Body of pancreas (tissue), 4 donors: ENCODE data around the gene TMEM126B. TPM values are rescaled to one million over a fixed set of nuclear protein-coding genes. Genes with fewer than 3 reads are reported as not detected.

Experiments
- ATAC-seq: fragments of 150-250 bp; one replicate; pipeline ENCODE4 v1.9.1; 2016
- DNase-seq, 4 donors: peaks; one replicate each; pipeline ENCODE4 v3.0.0-alpha.2; 2019
- H3K27ac ChIP-seq, 4 donors: fragments of 200-600 bp; sonication (generic); 1 replicate in 3 of 4; 2 replicates in 1 of 4; pipeline versions ENCODE4 v1.5.1 to v1.6.1; 2016 to 2019; ENCODE audit warnings: mild to moderate bottlenecking in 1 of 4, mixed read lengths in 1 of 4, moderate library complexity in 1 of 4
- H3K27me3 ChIP-seq, 2 donors: fragments of 200-600 bp; sonication (generic); one replicate each; pipeline ENCODE4 v1.6.0; 2016; ENCODE audit warnings: mild to moderate bottlenecking in 1 of 2
- H3K36me3 ChIP-seq, 2 donors: fragments of 200-600 bp; sonication (generic); replicated peaks in 1 of 2; 2 replicates each; pipeline ENCODE4 v1.5.1; 2016; ENCODE audit warnings: low read depth in 2 of 2; ENCODE audit not compliant: insufficient read depth in 1 of 2
- H3K4me1 ChIP-seq: fragments of 200-600 bp; sonication (generic); one replicate; pipeline ENCODE4 v1.6.0; 2016
- H3K4me3 ChIP-seq, 2 donors: fragments of 200-600 bp; sonication (generic); 1 replicate in 1 of 2; 2 replicates in 1 of 2; pipeline ENCODE4 v1.5.1; 2016 to 2019
- H3K9me3 ChIP-seq, 3 donors: fragments of 200-600 bp; sonication (generic); 1 replicate in 2 of 3; 2 replicates in 1 of 3; pipeline ENCODE4 v1.5.1; 2016
- CTCF ChIP-seq, 7 experiments: fragments of 450-650 bp in 4 of 7; fragments of 200-600 bp in 3 of 7; sonication (generic) in 3 of 7; IDR thresholded peaks; one replicate each; pipeline ENCODE4 v1.5.1; 2016 to 2019; ENCODE audit warnings: antibody characterized with exemption in 7 of 7
- POLR2A ChIP-seq, 3 donors: fragments of 450-650 bp; IDR thresholded peaks; one replicate each; pipeline ENCODE4 v1.6.1; 2016; ENCODE audit warnings: antibody characterized with exemption in 3 of 3, mild to moderate bottlenecking in 2 of 3
- WGBS, 2 donors: methylation state at CpG; one replicate each; pipeline ENCODE4 v1.1.5; 2017; 5-methylcytosine and 5-hydroxymethylcytosine counted together
- intact Hi-C: fragments of 100-400 bp; cut with DNase I; formaldehyde crosslinking; loops from one replicate; pipeline ENCODE4 v1.15.1; 2023
- total RNA-seq, 2 donors: library from RNA; depleted of rRNA; stranded (reverse); fragments of >200 nt; gene quantifications; one replicate each; pipeline ENCODE4 v1.1.0, GENCODE V29; 2016

TMEM126B gene
- total RNA-seq, 2 donors from 2014 or later, result 15.2 to 23.3 TPM

GRCh38 chr11:85682330-85683305 lies 54.2 kb downstream of the TMEM126B start:
- DNase-seq, result peak; percentile 67 to 80 (median 70)
- intact Hi-C loops, result no loop called here
- Histone ChIP-seq H3K4me3 (peak overlapping the region; percentile 28 to 34), H3K27me3 (no peaks in the 10 kb centered on the region), H3K9me3 (no peaks in the 10 kb centered on the region), H3K36me3 (no peaks in the 10 kb centered on the region), H3K27ac (no peak overlapping the region), H3K4me1 (peaks cover 6% of the 10 kb centered on the region)
- peak; percentile 78 for ATAC-seq
- WGBS, 2 donors, result 11% methylated on average over 42 to 43 of the region's 43 CpGs
- TF ChIP-seq CTCF (IDR thresholded peaks at IDR 0.05) (no peak), POLR2A (IDR thresholded peaks at IDR 0.05) (peak in 2 of 3 donors; percentile 31 to 35)

GRCh38 chr11:85685125-85685819 lies 56.9 kb downstream of the TMEM126B start:
- intact Hi-C loops, result no loop called here
- Histone ChIP-seq H3K4me3 (no peak overlapping the region), H3K36me3 (no peaks in the 10 kb centered on the region), H3K4me1 (peaks cover 6% of the 10 kb centered on the region), H3K27ac (peak overlapping the region in 1 of 4 donors; percentile 32), H3K9me3 (no peaks in the 10 kb centered on the region), H3K27me3 (no peaks in the 10 kb centered on the region)
- DNase-seq (no peak), ATAC-seq (no peak)
- 82 to 83% methylated on average over 15 of the region's 15 CpGs for WGBS, 2 donors
- no peak for TF ChIP-seq POLR2A (IDR thresholded peaks at IDR 0.05)
- no peak for TF ChIP-seq CTCF (IDR thresholded peaks at IDR 0.05)

- peak within 1 kb of the TSS in 1 of 4 donors; percentile 32 for H3K27ac ChIP-seq
- intact Hi-C loops, result no loop called here
- H3K4me1 ChIP-seq, result peaks cover 6% of the 10 kb centered on the region
- no peak for TF ChIP-seq CTCF (IDR thresholded peaks at IDR 0.05)
- no peak for TF ChIP-seq POLR2A (IDR thresholded peaks at IDR 0.05)
- 78 to 83% methylated on average over 12 to 13 of the region's 13 CpGs for WGBS, 2 donors
- H3K4me3 ChIP-seq, result no peak within 1 kb of the TSS
- no peaks in the 10 kb centered on the region for H3K27me3 ChIP-seq
- H3K36me3 ChIP-seq, result no peaks in the 10 kb centered on the region
- ATAC-seq (peak; percentile 65), DNase-seq (peak in 3 of 4 donors; percentile 38 to 58 (median 40))
- H3K9me3 ChIP-seq, result no peaks in the 10 kb centered on the region
Measured at GRCh38 chr11:85685820-85686459, 57.5 kb downstream of the TMEM126B start, which contains the start of gene CCDC89. Gene CCDC89, minus strand, starts transcription at chr11:85686195. Its CDS starts 65 bp downstream, at chr11:85686130.

Other genes starting within 250 kb of the TMEM126B start
- 10 to 100 TPM in 1 of 2 donors, 1 to 10 TPM in 1; 6.0 to 13.2 TPM for gene DLG2, start 1.2 kb upstream of the TMEM126B start, total RNA-seq
- 10 to 100 TPM in 1 of 2 donors, 1 to 10 TPM in 1; 8.9 to 25.7 TPM for gene TMEM126A, start 19.4 kb downstream of the TMEM126B start, total RNA-seq
- gene CREBZF, start 36.5 kb downstream of the TMEM126B start, total RNA-seq, result 100 to 1,000 TPM in 1 of 2 donors, 10 to 100 TPM in 1; 65.9 to 151 TPM
- not detected for gene CCDC89, start 57.6 kb downstream of the TMEM126B start, total RNA-seq
- gene SYTL2, start 182.5 kb downstream of the TMEM126B start, total RNA-seq, result 10 to 100 TPM; 28.3 to 55.3 TPM
- not detected for gene CCDC83, start 226.8 kb downstream of the TMEM126B start, total RNA-seq